ENCODE results near the gene PLLP.

Gene PLLP

GRCh38 chr16:57229079-57229478 lies 55.4 kb downstream of the PLLP start:
- H3K4me3 ChIP-seq (ENCODE audit: low read depth, low read length) = no peak overlapping the region
- no peak for TF ChIP-seq CTCF (IDR thresholded peaks at IDR 0.05; ENCODE audit: low read depth, low read length)

- no peak overlapping the region for H3K4me3 ChIP-seq (ENCODE audit: low read depth, low read length)
These were observed 57.5 kb downstream of the PLLP start for GRCh38 chr16:57226701-57227621.

GRCh38 chr16:57225978-57226377 lies 58.5 kb downstream of the PLLP start:
- TF ChIP-seq CTCF (IDR thresholded peaks at IDR 0.05; ENCODE audit: low read depth, low read length) = no peak
- H3K4me3 ChIP-seq (ENCODE audit: low read depth, low read length) = no peak overlapping the region

More at GRCh38 chr16:57226701-57227621, 57.5 kb downstream of the PLLP start:
- no peak for TF ChIP-seq CTCF (IDR thresholded peaks at IDR 0.05; ENCODE audit: low read depth, low read length)

- TF ChIP-seq CTCF (IDR thresholded peaks at IDR 0.05; ENCODE audit: low read depth, low read length) = no peak
- no peak overlapping the region for H3K4me3 ChIP-seq (ENCODE audit: low read depth, low read length)
These were observed 59.7 kb downstream of the PLLP start for GRCh38 chr16:57224651-57225335.

- no peak overlapping the region for H3K4me3 ChIP-seq (ENCODE audit: low read depth, low read length)
- TF ChIP-seq CTCF (IDR thresholded peaks at IDR 0.05; ENCODE audit: low read depth, low read length) = no peak
These were observed 61.4 kb downstream of the PLLP start for GRCh38 chr16:57223057-57223456.

- no peak for TF ChIP-seq CTCF (IDR thresholded peaks at IDR 0.05; ENCODE audit: low read depth, low read length)
- H3K4me3 ChIP-seq (ENCODE audit: low read depth, low read length) = no peak overlapping the region
These were observed 67.5 kb downstream of the PLLP start for GRCh38 chr16:57216968-57217367.

DNA sequence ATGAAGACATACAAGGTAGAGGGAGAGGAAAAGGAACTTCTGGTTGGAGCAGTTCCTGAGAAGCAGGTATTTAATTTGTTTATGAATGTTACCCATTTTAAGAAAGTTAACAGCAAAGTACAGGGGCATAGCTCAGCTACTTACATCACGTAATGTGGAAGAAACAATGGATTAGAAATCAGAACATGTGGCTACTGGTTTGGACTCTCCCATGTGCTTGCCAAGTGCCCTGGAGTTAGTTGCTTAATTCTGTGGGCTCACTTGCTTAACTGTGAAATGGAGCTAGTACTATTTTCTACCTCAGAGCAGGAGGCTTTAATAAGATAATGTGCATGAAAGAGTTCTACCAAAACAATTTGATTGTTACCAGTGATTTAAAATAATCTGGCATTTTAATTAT lies 71.0 kb downstream of the PLLP start:
- no peak for TF ChIP-seq CTCF (IDR thresholded peaks at IDR 0.05; ENCODE audit: low read depth, low read length)
- H3K4me3 ChIP-seq (ENCODE audit: low read depth, low read length) = no peak overlapping the region
